A673 (cell line): ENCODE results near the gene MINDY3.

Experiments used
- EZH2 ChIP-seq: fragments of 200-600 bp; sonication (generic); IDR thresholded peaks from 2 replicates; pipeline ENCODE4 v1.6.1; 2017; ENCODE audit warnings: borderline replicate concordance, low read depth, mild to moderate bottlenecking, mixed read lengths, antibody characterized with exemption, low read length; ENCODE audit not compliant: poor library complexity, severe bottlenecking
- TF ChIP-seq, protein P1 (sequence below): fragments of 300-800, 200-600 bp; sonication (generic); conservative IDR thresholded peaks from 2 replicates; pipeline ENCODE4 v1.5.1; 2017; ENCODE audit warnings: low read depth, mild to moderate bottlenecking, antibody characterized with exemption, low read length, moderate library complexity, mixed read lengths

DNA sequence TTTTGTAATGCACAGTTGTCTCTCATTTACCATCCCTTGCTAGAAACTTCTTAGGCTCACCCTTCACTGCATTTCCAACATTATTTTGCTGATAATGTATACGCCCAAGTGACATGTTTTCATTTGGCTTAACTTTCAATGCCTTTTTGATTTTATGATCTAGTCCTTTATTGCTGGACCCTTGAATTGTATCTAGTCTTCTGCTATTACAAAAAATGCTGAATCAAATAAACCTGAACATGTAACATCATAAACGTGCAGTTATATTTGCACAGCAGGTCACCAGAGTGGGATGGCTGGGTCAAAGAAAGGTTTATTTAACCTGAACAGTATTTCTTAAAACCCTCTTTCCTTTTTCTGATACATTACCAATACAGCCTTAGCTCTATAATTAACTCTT is 63.0 kb downstream of the MINDY3 start:
- TF ChIP-seq, protein P1, sequence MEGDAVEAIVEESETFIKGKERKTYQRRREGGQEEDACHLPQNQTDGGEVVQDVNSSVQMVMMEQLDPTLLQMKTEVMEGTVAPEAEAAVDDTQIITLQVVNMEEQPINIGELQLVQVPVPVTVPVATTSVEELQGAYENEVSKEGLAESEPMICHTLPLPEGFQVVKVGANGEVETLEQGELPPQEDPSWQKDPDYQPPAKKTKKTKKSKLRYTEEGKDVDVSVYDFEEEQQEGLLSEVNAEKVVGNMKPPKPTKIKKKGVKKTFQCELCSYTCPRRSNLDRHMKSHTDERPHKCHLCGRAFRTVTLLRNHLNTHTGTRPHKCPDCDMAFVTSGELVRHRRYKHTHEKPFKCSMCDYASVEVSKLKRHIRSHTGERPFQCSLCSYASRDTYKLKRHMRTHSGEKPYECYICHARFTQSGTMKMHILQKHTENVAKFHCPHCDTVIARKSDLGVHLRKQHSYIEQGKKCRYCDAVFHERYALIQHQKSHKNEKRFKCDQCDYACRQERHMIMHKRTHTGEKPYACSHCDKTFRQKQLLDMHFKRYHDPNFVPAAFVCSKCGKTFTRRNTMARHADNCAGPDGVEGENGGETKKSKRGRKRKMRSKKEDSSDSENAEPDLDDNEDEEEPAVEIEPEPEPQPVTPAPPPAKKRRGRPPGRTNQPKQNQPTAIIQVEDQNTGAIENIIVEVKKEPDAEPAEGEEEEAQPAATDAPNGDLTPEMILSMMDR: no peak
- no peak for TF ChIP-seq EZH2
